22Rv1 (cell line): ENCODE measurements around the gene SETBP1.

Experiments
- ZFX ChIP-seq: fragments of 450-650 bp; IDR thresholded peaks from 2 replicates; pipeline ENCODE4 v1.6.1; 2017; ENCODE audit warnings: antibody characterized with exemption, borderline replicate concordance
- TF ChIP-seq, protein P1 (sequence below): fragments of 450-650 bp; IDR thresholded peaks from 2 replicates; pipeline ENCODE4 v1.5.1; 2017; ENCODE audit warnings: mild to moderate bottlenecking

DNA sequence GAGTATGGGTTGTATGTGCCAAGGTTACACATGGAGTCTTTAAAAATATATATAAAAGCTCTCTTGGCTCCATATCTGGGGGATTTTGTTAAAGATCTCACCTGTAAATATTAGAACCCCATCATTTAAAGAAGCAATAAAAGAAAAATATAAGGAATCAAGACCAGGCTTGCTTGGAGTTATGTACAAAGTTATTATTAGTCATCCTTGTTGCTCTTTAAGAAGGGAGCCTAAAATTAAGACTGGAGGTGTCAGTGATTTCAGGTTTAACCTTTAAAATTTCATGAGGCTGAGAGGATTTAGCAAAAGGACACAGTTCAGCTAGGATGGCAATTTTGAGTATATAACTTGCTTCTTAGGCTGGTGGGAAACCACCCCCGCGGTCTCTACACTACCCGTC is 181.4 kb downstream of the SETBP1 start:
- TF ChIP-seq, protein P1, sequence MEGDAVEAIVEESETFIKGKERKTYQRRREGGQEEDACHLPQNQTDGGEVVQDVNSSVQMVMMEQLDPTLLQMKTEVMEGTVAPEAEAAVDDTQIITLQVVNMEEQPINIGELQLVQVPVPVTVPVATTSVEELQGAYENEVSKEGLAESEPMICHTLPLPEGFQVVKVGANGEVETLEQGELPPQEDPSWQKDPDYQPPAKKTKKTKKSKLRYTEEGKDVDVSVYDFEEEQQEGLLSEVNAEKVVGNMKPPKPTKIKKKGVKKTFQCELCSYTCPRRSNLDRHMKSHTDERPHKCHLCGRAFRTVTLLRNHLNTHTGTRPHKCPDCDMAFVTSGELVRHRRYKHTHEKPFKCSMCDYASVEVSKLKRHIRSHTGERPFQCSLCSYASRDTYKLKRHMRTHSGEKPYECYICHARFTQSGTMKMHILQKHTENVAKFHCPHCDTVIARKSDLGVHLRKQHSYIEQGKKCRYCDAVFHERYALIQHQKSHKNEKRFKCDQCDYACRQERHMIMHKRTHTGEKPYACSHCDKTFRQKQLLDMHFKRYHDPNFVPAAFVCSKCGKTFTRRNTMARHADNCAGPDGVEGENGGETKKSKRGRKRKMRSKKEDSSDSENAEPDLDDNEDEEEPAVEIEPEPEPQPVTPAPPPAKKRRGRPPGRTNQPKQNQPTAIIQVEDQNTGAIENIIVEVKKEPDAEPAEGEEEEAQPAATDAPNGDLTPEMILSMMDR = no peak
- no peak for TF ChIP-seq ZFX
